Erythroblast (primary cell): ENCODE measurements around the gene SRBD1.

Experiments
- GATA1 ChIP-seq: IDR thresholded peaks from 2 replicates; pipeline ENCODE4 v1.6.1; 2011; ENCODE audit warnings: low read depth, mild to moderate bottlenecking, control low read depth, low read length, moderate library complexity
- POLR2A ChIP-seq: IDR thresholded peaks from 2 replicates; pipeline ENCODE4 v1.6.1; 2011; ENCODE audit warnings: mild to moderate bottlenecking, low read length

- TF ChIP-seq POLR2A (no peak), GATA1 (no peak)
These were observed 78.9 kb downstream of the SRBD1 start for GRCh38 chr2:45532181-45532580.
